LNCaP clone FGC (cell line): ENCODE results near the gene KRTAP29-1.

Source experiments
- DNase-seq: peaks from one replicate; pipeline ENCODE4 v3.0.0-alpha.2; 2011; ENCODE audit warnings: low read depth
- H3K4me3 ChIP-seq: 2 replicates; pipeline ENCODE4 v1.5.1; 2011; ENCODE audit warnings: mild to moderate bottlenecking, low read depth, low read length, control low read depth
- TF ChIP-seq, protein P1 (sequence below): IDR thresholded peaks from 2 replicates; pipeline ENCODE4 v1.5.1; 2012; ENCODE audit warnings: mild to moderate bottlenecking; ENCODE audit not compliant: control insufficient read depth, insufficient read depth; ENCODE audit errors: extremely low read depth

KRTAP29-1 gene

DNA sequence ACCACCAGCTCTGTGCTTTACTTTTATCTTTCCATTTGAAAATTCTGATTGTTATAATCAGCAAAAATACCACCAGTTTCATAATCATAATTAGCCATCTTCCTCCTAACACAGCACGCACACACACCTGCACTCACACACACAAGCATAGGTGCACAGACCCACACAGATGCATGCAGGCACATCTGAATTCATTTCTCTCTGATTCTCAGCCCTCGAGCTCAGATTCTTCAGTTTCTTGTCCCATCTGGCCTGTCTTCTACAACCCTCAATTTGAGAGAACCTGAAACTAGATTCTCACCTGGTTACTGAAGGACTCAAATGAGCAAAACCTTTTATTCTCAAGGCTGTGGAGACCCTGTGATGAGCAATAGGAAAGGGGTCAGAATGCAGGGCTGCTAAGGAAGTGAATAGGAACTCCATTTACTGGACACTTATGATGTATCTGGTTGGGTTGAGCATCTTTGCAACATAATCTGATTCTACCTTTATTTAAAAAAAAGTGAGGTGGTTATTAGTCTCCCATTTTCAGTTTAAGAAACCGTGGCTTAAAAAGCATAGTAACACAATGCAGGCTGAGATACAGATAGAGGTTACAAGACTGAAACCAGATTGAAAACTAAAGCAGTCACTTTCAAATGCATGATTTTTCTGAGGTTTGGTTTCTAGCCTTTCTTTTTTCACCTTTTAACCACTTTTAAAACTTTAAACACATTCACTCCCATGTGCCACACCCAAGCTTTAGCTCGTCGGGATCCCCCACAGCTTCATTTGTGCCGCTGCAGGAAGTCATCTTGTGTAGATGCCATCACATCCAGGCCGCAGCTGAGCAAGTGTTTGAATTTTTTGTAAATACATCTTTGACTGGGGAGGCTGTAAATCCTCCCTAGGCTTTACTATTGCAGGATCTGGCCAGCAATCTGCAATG, 38.5 kb upstream of the KRTAP29-1 start:
- no peak overlapping the region for H3K4me3 ChIP-seq
- TF ChIP-seq, protein P1, sequence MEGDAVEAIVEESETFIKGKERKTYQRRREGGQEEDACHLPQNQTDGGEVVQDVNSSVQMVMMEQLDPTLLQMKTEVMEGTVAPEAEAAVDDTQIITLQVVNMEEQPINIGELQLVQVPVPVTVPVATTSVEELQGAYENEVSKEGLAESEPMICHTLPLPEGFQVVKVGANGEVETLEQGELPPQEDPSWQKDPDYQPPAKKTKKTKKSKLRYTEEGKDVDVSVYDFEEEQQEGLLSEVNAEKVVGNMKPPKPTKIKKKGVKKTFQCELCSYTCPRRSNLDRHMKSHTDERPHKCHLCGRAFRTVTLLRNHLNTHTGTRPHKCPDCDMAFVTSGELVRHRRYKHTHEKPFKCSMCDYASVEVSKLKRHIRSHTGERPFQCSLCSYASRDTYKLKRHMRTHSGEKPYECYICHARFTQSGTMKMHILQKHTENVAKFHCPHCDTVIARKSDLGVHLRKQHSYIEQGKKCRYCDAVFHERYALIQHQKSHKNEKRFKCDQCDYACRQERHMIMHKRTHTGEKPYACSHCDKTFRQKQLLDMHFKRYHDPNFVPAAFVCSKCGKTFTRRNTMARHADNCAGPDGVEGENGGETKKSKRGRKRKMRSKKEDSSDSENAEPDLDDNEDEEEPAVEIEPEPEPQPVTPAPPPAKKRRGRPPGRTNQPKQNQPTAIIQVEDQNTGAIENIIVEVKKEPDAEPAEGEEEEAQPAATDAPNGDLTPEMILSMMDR: no peak
- no peak for DNase-seq

DNA sequence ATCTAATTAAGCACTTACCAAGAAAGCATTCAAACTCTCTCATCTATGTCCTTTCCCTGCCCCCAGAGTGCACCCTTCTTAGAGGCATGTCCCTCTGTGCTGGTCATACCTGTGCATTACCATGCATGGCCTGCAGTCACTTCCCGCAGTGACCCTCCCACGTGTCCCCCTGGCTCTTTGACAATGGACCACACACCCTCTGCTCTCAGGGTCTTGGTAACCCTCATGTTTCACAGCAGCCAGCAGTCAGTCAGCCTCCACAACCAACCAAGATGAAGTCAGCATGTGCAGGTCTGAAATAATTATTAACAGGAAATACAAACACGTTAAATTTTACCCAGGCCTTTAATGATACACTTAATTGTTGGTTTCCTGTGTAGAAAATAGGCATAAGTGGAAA, 37.8 kb upstream of the KRTAP29-1 start:
- TF ChIP-seq, protein P1: no peak

GRCh38 chr17:41339571-41340172, 37.0 kb upstream of the KRTAP29-1 start:
- TF ChIP-seq, protein P1: no peak
- no peak for DNase-seq

More for the DNA sequence above, 37.8 kb upstream of the KRTAP29-1 start:
- H3K4me3 ChIP-seq: no peak overlapping the region
- no peak for DNase-seq

DNA sequence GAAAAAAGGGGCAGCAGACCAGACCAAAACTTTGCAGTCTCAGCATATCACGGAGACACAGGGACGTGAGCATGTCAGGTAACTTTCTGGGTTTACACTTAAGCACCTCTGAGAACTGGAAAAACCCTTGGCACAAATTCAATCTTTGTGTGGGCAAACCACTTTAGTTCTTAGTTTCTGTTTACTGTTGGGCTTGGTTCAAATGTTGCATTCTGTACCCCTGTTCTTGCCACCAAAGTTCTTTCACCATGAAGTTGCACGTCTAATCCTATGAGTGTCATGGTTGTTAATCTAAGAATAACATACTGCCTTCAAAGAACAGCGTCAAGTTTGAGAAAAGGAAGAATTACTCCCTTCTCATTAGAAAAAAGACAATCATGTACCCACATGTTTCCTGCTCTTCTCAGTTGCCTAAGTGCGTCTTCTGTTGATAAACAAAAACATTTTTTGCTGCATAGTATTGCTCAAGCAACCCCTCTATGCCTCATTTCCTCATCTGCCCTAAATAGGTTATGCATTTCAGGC, 36.4 kb upstream of the KRTAP29-1 start:
- no peak overlapping the region for H3K4me3 ChIP-seq
- DNase-seq: no peak

More at GRCh38 chr17:41339571-41340172, 37.0 kb upstream of the KRTAP29-1 start:
- no peak overlapping the region for H3K4me3 ChIP-seq

GRCh38 chr17:41335747-41336146, 33.1 kb upstream of the KRTAP29-1 start:
- TF ChIP-seq, protein P1: no peak

More for the DNA sequence above, 36.4 kb upstream of the KRTAP29-1 start:
- TF ChIP-seq, protein P1: no peak

GRCh38 chr17:41334385-41335305, 32.0 kb upstream of the KRTAP29-1 start:
- TF ChIP-seq, protein P1: no peak
- no peak for DNase-seq
- no peak overlapping the region for H3K4me3 ChIP-seq

More at GRCh38 chr17:41335747-41336146, 33.1 kb upstream of the KRTAP29-1 start:
- DNase-seq: no peak
- no peak overlapping the region for H3K4me3 ChIP-seq
